Mesenchymal stem cell (in vitro differentiated cells and primary cell): ENCODE data around the gene OXT.
"Not testable (repeated sequence)": the region's sequence is repeated elsewhere in the genome, so short reads cannot be mapped to it uniquely, and the experiment has no call there.

Experiments
- DNase-seq: peaks from one replicate; pipeline ENCODE4 v3.0.0-alpha.2; 2013
- H2AFZ ChIP-seq: one replicate; pipeline ENCODE4 v1.6.1; 2013; ENCODE audit warnings: low read depth, mild to moderate bottlenecking, control low read depth, inconsistent platforms, low read length, moderate library complexity
- H2AK5ac ChIP-seq: 2 replicates; pipeline ENCODE4 v1.6.1; 2013; ENCODE audit warnings: low read length, moderate library complexity, mild to moderate bottlenecking, inconsistent platforms; ENCODE audit not compliant: severe bottlenecking
- H2BK120ac ChIP-seq: one replicate; pipeline ENCODE4 v1.6.1; 2013; ENCODE audit warnings: low read depth, mild to moderate bottlenecking, inconsistent platforms, low read length, moderate library complexity
- H2BK12ac ChIP-seq, 2 experiments: one replicate each; pipeline ENCODE4 v1.6.1; 2013; ENCODE audit warnings: inconsistent platforms in 2 of 2, low read length in 2 of 2, mild to moderate bottlenecking in 2 of 2, moderate library complexity in 2 of 2, control low read depth in 1 of 2
- H2BK15ac ChIP-seq: one replicate; pipeline ENCODE4 v1.6.1; 2013; ENCODE audit warnings: mild to moderate bottlenecking, low read depth, inconsistent platforms; ENCODE audit not compliant: poor library complexity, severe bottlenecking
- H2BK5ac ChIP-seq: 2 replicates; pipeline ENCODE4 v1.6.1; 2013; ENCODE audit warnings: low read depth, mild to moderate bottlenecking, low read length, control low read depth, inconsistent platforms; ENCODE audit not compliant: poor library complexity, severe bottlenecking
- H3K14ac ChIP-seq, 2 experiments: one replicate each; pipeline ENCODE4 v1.6.1; 2013; ENCODE audit warnings: inconsistent platforms in 2 of 2, low read length in 2 of 2, control low read depth in 1 of 2, mild to moderate bottlenecking in 1 of 2, moderate library complexity in 1 of 2
- H3K18ac ChIP-seq, 2 experiments: one replicate each; pipeline ENCODE4 v1.6.1; 2013; ENCODE audit warnings: inconsistent platforms in 2 of 2, low read length in 2 of 2, control low read depth in 1 of 2, low read depth in 1 of 2, mild to moderate bottlenecking in 1 of 2
- H3K23ac ChIP-seq, 2 experiments: one replicate each; pipeline ENCODE4 v1.6.1; 2013; ENCODE audit warnings: inconsistent platforms in 2 of 2, low read length in 2 of 2, mild to moderate bottlenecking in 2 of 2, moderate library complexity in 2 of 2, control low read depth in 1 of 2
- H3K27ac ChIP-seq: 2 replicates; pipeline ENCODE4 v1.5.1; 2013; ENCODE audit warnings: mild to moderate bottlenecking, moderate library complexity, low read length, control low read depth, inconsistent platforms; ENCODE audit not compliant: poor library complexity, severe bottlenecking
- H3K27me3 ChIP-seq, 2 experiments: 2 replicates each; pipeline versions ENCODE4 v1.6.1 to v1.7.0; 2013; ENCODE audit warnings: low read length in 2 of 2, mild to moderate bottlenecking in 2 of 2, moderate library complexity in 2 of 2, control low read depth in 1 of 2, inconsistent platforms in 1 of 2; ENCODE audit not compliant: control insufficient read depth in 1 of 2, insufficient read depth in 1 of 2
- H3K36me3 ChIP-seq, 2 experiments: 2 replicates each; pipeline versions ENCODE4 v1.6.1 to v1.7.0; 2013; ENCODE audit warnings: low read length in 2 of 2, control low read depth in 1 of 2, inconsistent platforms in 1 of 2, low read depth in 1 of 2, mild to moderate bottlenecking in 1 of 2; ENCODE audit not compliant: insufficient read depth in 2 of 2, control insufficient read depth in 1 of 2
- H3K4ac ChIP-seq, 2 experiments: one replicate each; pipeline ENCODE4 v1.6.1; 2013; ENCODE audit warnings: inconsistent platforms in 2 of 2, low read length in 2 of 2, mild to moderate bottlenecking in 2 of 2, moderate library complexity in 2 of 2, control low read depth in 1 of 2, low read depth in 1 of 2
- H3K4me1 ChIP-seq: 2 replicates; pipeline ENCODE4 v1.6.1; 2013; ENCODE audit warnings: low read depth, low read length, control low read depth; ENCODE audit not compliant: control insufficient read depth, insufficient read depth
- H3K4me2 ChIP-seq: 2 replicates; pipeline ENCODE4 v1.6.1; 2013; ENCODE audit warnings: low read length, mild to moderate bottlenecking, inconsistent platforms; ENCODE audit not compliant: poor library complexity, severe bottlenecking
- H3K4me3 ChIP-seq, 2 experiments: 2 replicates each; pipeline versions ENCODE4 v1.5.1 to v1.7.0; 2013; ENCODE audit warnings: low read length in 2 of 2, mild to moderate bottlenecking in 2 of 2, control low read depth in 1 of 2, low read depth in 1 of 2; ENCODE audit not compliant: insufficient read depth in 1 of 2
- H3K79me1 ChIP-seq: replicated peaks from 2 replicates; pipeline ENCODE4 v1.6.1; 2013; ENCODE audit warnings: mild to moderate bottlenecking, control low read depth, low read length, inconsistent platforms; ENCODE audit not compliant: poor library complexity, severe bottlenecking
- H3K9ac ChIP-seq: 2 replicates; pipeline ENCODE4 v1.7.0; 2013; ENCODE audit warnings: mild to moderate bottlenecking, low read length, moderate library complexity
- H3K9me3 ChIP-seq: 2 replicates; pipeline ENCODE4 v1.7.0; 2013; ENCODE audit warnings: mild to moderate bottlenecking, low read length; ENCODE audit not compliant: control insufficient read depth
- H4K8ac ChIP-seq: one replicate; pipeline ENCODE4 v1.6.1; 2013; ENCODE audit warnings: inconsistent platforms, mild to moderate bottlenecking, low read length, moderate library complexity
- H4K91ac ChIP-seq: one replicate; pipeline ENCODE4 v1.6.1; 2013; ENCODE audit warnings: mild to moderate bottlenecking, low read length, inconsistent platforms
- WGBS: methylation state at CpG from one replicate; pipeline ENCODE4 v1.1.7; 2013; ENCODE audit warnings: mixed read lengths; 5-methylcytosine and 5-hydroxymethylcytosine counted together

Gene OXT

GRCh38 chr20:3072530-3073250, 1.3 kb downstream of the OXT start:
- Histone ChIP-seq H2BK5ac (no peak overlapping the region), H2AK5ac (no peak overlapping the region), H3K23ac (no peak overlapping the region), H2AFZ (no peak overlapping the region), H3K36me3 (no peaks in the 10 kb centered on the region), H3K4me3 (no peak overlapping the region), H3K27me3 (peaks cover 22 to 38% of the 10 kb centered on the region in 2 experiments), H3K14ac (no peak overlapping the region), H3K18ac (no peak overlapping the region), H3K4me2 (no peak overlapping the region), H3K4me1 (peaks cover 11% of the 10 kb centered on the region), H3K9me3 (no peaks in the 10 kb centered on the region), H2BK12ac (no peak overlapping the region), H3K9ac (no peak overlapping the region), H2BK120ac (no peak overlapping the region), H3K79me1 (no peaks in the 10 kb centered on the region), H2BK15ac (no peak overlapping the region), H3K4ac (no peak overlapping the region), H4K91ac (no peak overlapping the region), H4K8ac (no peak overlapping the region), H3K27ac (no peak overlapping the region)
- DNase-seq: no peak
- 83% methylated on average over 22 of the region's 22 CpGs for WGBS

GRCh38 chr20:3073251-3073643, 1.8 kb downstream of the OXT start:
- H4K91ac ChIP-seq, H3K14ac ChIP-seq, H2AFZ ChIP-seq, H2BK15ac ChIP-seq, H4K8ac ChIP-seq, H2BK120ac ChIP-seq, H3K36me3 ChIP-seq, H3K4me2 ChIP-seq, H3K9ac ChIP-seq, H3K23ac ChIP-seq, H3K9me3 ChIP-seq, H2AK5ac ChIP-seq, H3K79me1 ChIP-seq, H3K4ac ChIP-seq, H2BK12ac ChIP-seq, H2BK5ac ChIP-seq, H3K18ac ChIP-seq, DNase-seq, H3K27ac ChIP-seq, H3K4me3 ChIP-seq: not testable (repeated sequence)
- peaks cover 22 to 42% of the 10 kb centered on the region in 2 experiments for H3K27me3 ChIP-seq
- peaks cover 11% of the 10 kb centered on the region for H3K4me1 ChIP-seq
- 81% methylated on average over 8 of the region's 8 CpGs for WGBS

- H3K4ac ChIP-seq: no peak overlapping the region
- H2BK12ac ChIP-seq: no peak overlapping the region
- WGBS: 79% methylated on average over 6 of the region's 6 CpGs
- H2AK5ac ChIP-seq: no peak overlapping the region
- peaks cover 11% of the 10 kb centered on the region for H3K4me1 ChIP-seq
- no peak overlapping the region for H3K4me3 ChIP-seq
- H3K23ac ChIP-seq: no peak overlapping the region
- H3K27me3 ChIP-seq: peaks cover 25 to 45% of the 10 kb centered on the region in 2 experiments
- no peak for DNase-seq
- no peak overlapping the region for H3K27ac ChIP-seq
- no peak overlapping the region for H4K8ac ChIP-seq
- no peak overlapping the region for H3K14ac ChIP-seq
- no peak overlapping the region for H3K4me2 ChIP-seq
- no peaks in the 10 kb centered on the region for H3K9me3 ChIP-seq
- H3K79me1 ChIP-seq: no peaks in the 10 kb centered on the region
- H2BK5ac ChIP-seq: no peak overlapping the region
- H3K36me3 ChIP-seq: no peaks in the 10 kb centered on the region
- no peak overlapping the region for H3K18ac ChIP-seq
- no peak overlapping the region for H2AFZ ChIP-seq
- H2BK120ac ChIP-seq: no peak overlapping the region
- no peak overlapping the region for H2BK15ac ChIP-seq
- no peak overlapping the region for H3K9ac ChIP-seq
- no peak overlapping the region for H4K91ac ChIP-seq
Measured at GRCh38 chr20:3074812-3075211, 3.4 kb downstream of the OXT start.

GRCh38 chr20:3075315-3075714, 3.9 kb downstream of the OXT start:
- H2BK120ac ChIP-seq, H3K4me3 ChIP-seq, H2BK12ac ChIP-seq, DNase-seq, H3K9me3 ChIP-seq, H3K79me1 ChIP-seq, H4K91ac ChIP-seq, H2AFZ ChIP-seq, H3K4me2 ChIP-seq, H2BK15ac ChIP-seq, H3K36me3 ChIP-seq, H3K27ac ChIP-seq, H3K4ac ChIP-seq, H3K18ac ChIP-seq, H3K23ac ChIP-seq, H4K8ac ChIP-seq, H2AK5ac ChIP-seq, H3K14ac ChIP-seq, H2BK5ac ChIP-seq, H3K9ac ChIP-seq: not testable (repeated sequence)
- 90% methylated on average over 4 of the region's 6 CpGs for WGBS
- Histone ChIP-seq H3K27me3 (peaks cover 25 to 48% of the 10 kb centered on the region in 2 experiments), H3K4me1 (peaks cover 11% of the 10 kb centered on the region)
